ENCODE results near the gene ARHGEF16.

ARHGEF16 gene

DNA sequence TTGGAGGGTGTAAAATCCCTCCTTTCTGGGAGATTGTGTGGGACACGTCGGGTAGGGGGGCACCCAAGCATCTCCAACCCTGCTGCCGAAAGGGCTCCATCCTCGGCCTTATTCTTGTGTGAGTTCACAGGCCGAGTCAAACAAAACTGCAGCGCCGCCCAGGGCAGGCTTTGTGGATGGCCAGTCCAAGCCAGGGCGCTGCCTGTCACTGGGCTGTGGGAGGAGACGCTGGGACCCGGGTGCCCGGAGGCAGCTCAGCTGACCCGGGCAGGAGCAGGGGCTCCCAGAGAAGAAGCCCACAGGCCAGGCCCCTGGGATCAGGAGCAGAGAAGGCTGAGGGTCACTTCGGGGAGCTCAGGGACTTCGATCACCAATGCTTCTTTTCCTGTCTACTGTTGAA is 31.8 kb upstream of the ARHGEF16 start:
- DNase-seq (ENCODE audit: low read depth) = no peak

GRCh38 chr1:3423245-3423829 is 31.1 kb upstream of the ARHGEF16 start:
- DNase-seq (ENCODE audit: low read depth) = no peak

DNA sequence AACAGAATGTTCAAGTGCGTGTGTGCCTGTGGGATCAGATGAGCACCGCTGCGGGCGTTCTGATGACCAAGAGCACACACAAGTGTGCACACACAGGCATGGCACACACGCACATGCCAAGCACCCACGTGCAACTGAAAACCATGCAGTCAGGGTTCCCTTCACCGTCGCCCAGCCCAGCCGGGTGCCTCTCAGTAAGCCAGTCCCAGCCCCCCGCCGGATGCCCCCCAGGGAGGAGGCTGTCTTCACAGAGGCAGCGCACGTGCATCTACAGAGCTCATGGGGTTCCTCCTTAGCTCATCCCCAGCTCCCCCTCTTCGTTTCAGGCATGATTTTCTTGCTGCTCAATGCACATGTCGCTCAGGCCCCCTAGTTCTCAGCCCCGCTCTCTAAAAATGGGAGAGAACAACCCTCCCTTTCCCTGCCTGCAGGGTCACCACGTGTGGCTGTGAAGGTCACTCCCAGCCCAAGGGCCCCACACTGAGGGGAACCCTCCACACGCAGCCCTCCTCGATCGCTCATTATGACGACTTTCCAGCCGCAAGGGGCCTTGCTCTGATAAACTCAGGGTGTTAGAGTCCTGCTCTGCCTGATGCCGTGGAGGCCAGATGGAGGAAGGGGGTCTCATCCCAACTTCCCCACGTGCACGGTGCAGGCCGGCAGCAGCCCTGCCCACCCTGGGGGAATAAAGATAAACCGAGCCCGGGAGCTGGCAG is 30.4 kb upstream of the ARHGEF16 start:
- DNase-seq (ENCODE audit: low read depth) = no peak

DNA sequence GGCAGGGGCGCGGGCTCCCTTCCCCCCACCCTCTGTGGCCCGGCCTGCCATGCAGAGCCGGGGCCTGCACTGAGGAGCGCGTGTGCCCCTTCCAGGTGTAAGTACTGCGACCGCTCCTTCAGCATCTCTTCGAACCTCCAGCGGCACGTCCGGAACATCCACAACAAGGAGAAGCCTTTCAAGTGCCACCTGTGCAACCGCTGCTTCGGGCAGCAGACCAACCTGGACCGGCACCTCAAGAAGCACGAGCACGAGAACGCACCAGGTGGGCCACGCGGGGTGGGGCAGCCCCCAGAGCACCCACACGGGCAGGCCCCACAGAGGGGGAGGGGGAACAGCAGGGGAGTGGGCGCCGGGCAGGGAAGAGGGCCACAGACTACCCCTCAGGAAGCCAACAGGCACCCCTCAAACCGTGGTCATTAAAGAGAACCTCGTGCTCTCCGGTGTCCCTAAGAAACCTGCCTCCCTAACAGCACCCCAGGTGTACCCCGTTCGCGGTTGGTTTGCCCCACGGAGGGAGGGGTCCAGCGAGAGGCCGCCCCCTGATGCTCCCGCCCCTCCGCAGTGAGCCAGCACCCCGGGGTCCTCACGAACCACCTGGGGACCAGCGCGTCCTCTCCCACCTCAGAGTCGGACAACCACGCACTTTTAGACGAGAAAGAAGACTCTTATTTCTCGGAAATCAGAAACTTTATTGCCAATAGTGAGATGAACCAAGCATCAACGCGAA is 28.8 kb upstream of the ARHGEF16 start:
- no peak for DNase-seq (ENCODE audit: low read depth)

- no peak for DNase-seq (ENCODE audit: low read depth)
Measured at GRCh38 chr1:3426956-3427535, 27.4 kb upstream of the ARHGEF16 start.

DNA sequence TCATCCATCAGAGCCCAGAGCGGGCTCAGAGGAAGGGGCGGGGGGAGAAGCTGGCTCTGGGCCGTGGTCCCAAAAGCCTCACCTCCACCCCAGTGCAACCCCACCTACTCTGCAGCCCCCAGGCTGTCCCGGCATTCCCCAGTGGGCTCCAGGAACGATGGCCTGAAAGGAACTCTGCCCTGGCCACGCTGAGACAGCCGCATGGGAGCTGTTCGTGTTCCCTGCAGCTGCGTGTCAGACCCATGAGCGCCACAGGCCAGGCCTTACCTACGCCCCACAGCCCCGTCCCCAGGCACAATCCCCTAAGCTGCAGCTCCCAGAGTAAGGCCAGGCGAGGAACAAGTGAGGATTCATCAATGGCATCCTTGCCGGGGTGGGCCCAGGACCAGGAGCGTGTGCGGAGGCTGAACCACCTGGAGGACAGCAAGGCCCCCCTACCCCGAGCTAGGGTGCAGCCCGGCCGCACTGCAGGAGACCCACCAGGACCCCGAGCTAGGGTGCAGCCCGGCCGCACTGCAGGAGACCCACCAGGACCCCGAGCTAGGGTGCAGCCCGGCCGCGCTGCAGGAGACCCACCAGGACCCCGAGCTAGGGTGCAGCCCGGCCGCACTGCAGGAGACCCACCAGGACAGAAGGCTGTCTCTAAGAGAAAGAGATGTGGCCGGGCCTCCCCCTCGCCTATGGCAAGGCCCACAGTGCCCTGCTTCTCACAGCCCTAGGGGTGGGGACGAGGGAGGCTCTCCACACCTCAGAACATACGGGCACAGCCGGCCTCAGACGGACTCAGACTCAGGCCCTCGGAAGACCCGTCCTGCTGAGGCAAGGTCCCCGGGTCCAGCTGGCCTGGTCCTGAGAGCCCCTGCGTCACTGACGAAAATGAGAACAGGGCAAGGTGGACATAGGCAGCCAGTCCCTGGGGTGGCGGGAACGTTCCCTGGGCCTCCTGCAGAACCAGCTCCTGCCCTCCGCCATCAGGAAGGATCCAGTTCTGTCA is 26.5 kb upstream of the ARHGEF16 start:
- DNase-seq (ENCODE audit: low read depth) = no peak

- DNase-seq (ENCODE audit: low read depth) = no peak
Measured at GRCh38 chr1:3428899-3429298, 25.6 kb upstream of the ARHGEF16 start.

DNA sequence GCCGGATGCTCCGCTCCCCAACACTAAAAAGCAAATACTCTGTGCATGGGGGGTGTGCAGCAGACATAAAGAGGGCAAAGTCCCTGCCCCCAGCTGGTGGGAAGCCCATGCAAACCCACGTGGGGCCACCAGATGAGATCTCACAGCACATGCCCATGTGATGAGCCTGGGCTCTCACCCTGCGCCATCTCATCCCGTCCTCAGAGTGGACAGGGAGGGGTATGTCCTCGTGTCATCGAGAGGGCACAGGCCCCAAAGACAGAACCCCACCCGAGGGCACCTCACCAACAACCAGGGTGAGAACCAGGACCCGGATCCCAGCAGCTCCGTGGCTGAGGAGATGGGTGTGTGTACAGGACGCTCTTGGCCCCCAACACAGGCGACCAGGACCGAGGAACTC is 25.1 kb upstream of the ARHGEF16 start:
- DNase-seq (ENCODE audit: low read depth) = no peak

GRCh38 chr1:3429766-3430165 is 24.7 kb upstream of the ARHGEF16 start:
- no peak for DNase-seq (ENCODE audit: low read depth)

- DNase-seq (ENCODE audit: low read depth) = no peak
Measured at GRCh38 chr1:3430406-3430805, 24.1 kb upstream of the ARHGEF16 start.

GRCh38 chr1:3430820-3431219 is 23.6 kb upstream of the ARHGEF16 start:
- DNase-seq (ENCODE audit: low read depth) = no peak

- DNase-seq (ENCODE audit: low read depth) = no peak
Measured at GRCh38 chr1:3431266-3431665, 23.2 kb upstream of the ARHGEF16 start.

GRCh38 chr1:3431686-3432085 is 22.8 kb upstream of the ARHGEF16 start:
- DNase-seq (ENCODE audit: low read depth) = no peak

DNA sequence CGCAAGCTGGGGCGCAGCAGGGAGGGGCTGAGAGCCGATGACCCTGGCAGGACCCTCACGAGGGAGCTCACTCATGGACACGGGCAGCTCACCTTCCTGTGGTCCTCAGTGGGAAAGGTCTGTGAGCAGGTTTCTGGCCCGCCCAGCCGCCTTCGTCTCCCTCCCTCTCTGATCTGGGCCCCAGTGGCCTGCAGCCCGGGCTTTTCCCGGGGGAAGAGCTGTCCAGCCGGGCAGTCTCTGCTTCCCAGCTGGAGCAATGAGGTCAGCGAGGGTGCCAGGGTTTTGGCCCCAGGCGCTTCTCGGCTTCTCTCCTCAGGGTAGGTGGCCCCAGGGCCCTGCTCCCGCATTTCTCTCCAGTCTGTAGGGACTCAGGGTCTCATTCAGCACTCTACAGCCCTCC is 22.2 kb upstream of the ARHGEF16 start:
- DNase-seq (ENCODE audit: low read depth) = no peak

GRCh38 chr1:3433076-3433475 is 21.4 kb upstream of the ARHGEF16 start:
- DNase-seq (ENCODE audit: low read depth) = no peak

- DNase-seq (ENCODE audit: low read depth) = no peak
Measured at GRCh38 chr1:3433596-3434320, 20.7 kb upstream of the ARHGEF16 start.

DNA sequence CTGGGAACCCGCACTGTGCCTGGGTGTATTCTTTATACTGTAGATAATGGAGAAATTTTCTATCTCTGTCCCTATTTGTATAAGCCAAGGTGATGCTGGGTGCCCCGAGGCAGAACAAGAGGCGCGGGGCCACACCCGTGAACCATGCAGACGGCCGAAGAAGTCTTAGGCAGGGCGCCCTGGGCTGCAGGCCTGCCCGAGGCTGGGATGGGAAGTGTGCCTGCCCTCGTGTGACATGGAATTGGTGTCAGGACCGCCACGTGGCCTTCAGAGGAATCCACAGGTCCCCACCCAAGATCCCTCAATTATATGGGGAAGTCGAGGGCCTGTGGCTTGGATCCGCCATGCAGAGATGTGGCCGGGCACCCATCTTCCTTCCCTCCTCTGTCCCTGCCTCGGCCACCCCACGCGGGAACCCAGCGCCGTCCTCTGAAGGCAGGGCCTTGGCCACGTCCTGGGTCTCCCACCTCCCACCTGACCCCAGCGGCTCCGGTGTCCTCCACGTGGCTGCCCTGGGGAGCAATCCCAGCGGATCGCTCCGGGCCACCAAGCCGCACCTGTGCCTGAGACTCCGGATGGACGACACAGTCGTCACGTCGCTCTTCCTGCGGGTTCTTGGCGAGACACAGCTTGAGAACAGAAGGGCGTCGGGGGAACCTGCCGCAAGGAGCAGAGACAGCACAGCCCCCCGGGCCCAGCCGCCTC is 19.9 kb upstream of the ARHGEF16 start:
- DNase-seq (ENCODE audit: low read depth) = no peak

- no peak for DNase-seq (ENCODE audit: low read depth)
Measured at GRCh38 chr1:3435666-3436065, 18.8 kb upstream of the ARHGEF16 start.

GRCh38 chr1:3436451-3436850 is 18.0 kb upstream of the ARHGEF16 start:
- DNase-seq (ENCODE audit: low read depth) = no peak

GRCh38 chr1:3436901-3437300 is 17.6 kb upstream of the ARHGEF16 start:
- DNase-seq (ENCODE audit: low read depth) = no peak

All from activated gamma-delta T cell treated with anti-CD3 and anti-CD28 coated beads, Interleukin-2, amount 50 U/mL, for 16 hours (primary cell).